GM12878 (cell line): ENCODE measurements around the gene SV2B. TPM values are rescaled to one million over a fixed set of nuclear protein-coding genes. Genes with fewer than 3 reads are reported as not detected.

ENCODE experiments used
- ATAC-seq: fragments of 200-7000 bp; cut with Tn5 transposase; 3 replicates; pipeline ENCODE4 v1.9.1; 2020; ENCODE audit warnings: mild to moderate bottlenecking, moderate library complexity
- BruUV-seq: library from RNA; stranded (reverse); fragments of 400-500 nt; replicated peaks from 2 replicates; lab custom pipeline; 2021; lab: Mats Ljungman, UMichigan
- CTCF ChIA-PET: fragments of 300-600 bp; sonication (Branson Sonifier 250); formaldehyde crosslinking; extraction: SDS; loops from one replicate; lab custom pipeline; 2021; ENCODE audit warnings: inconsistent platforms; lab: Yijun Ruan, JAX
- POLR2A ChIA-PET: fragments of 350-600 bp; formaldehyde crosslinking; extraction: SDS; loops from one replicate; lab custom pipeline; 2021; ENCODE audit warnings: inconsistent platforms; lab: Charles Lee
- RAD21 ChIA-PET: fragments of 300-600 bp; sonication (Branson Sonifier 250); formaldehyde crosslinking; loops from one replicate; lab custom pipeline; 2023; ENCODE audit warnings: antibody characterized with exemption; ENCODE audit not compliant: unreplicated experiment; lab: Charles Lee
- SMC1A ChIA-PET: fragments of 300-600 bp; sonication (Branson Sonifier 250); formaldehyde crosslinking; loops from one replicate; lab custom pipeline; 2023; ENCODE audit not compliant: unreplicated experiment, uncharacterized antibody; lab: Charles Lee
- DNase-seq: peaks from one replicate; pipeline ENCODE4 v3.0.0-alpha.2; 2011; ENCODE audit warnings: low read depth, low spot score
- FAIRE-seq: peaks from 3 replicates; lab custom pipeline; 2011; peaks lifted over from hg19 to GRCh38; lab: Jason Lieb, UNC
- H2AFZ ChIP-seq: 2 replicates; pipeline ENCODE4 v1.6.0; 2011; ENCODE audit warnings: low read depth, low read length, control low read depth; ENCODE audit not compliant: control insufficient read depth
- H3K27ac ChIP-seq: 2 replicates; pipeline ENCODE4 v1.5.1; 2011; ENCODE audit warnings: control low read depth; ENCODE audit not compliant: control insufficient read depth, insufficient read depth
- H3K27me3 ChIP-seq, 2 experiments: replicated peaks in 1 of 2; 2 replicates each; pipeline versions ENCODE4 v1.6.0 to v1.6.1; 2011; ENCODE audit warnings: low read length in 1 of 2; ENCODE audit not compliant: control insufficient read depth in 2 of 2, insufficient read depth in 2 of 2
- H3K36me3 ChIP-seq, 2 experiments: 2 replicates each; pipeline ENCODE4 v1.5.1; 2011; ENCODE audit warnings: low read length in 1 of 2; ENCODE audit not compliant: control insufficient read depth in 2 of 2, insufficient read depth in 2 of 2
- H3K4me1 ChIP-seq: 2 replicates; pipeline ENCODE4 v1.6.1; 2011; ENCODE audit warnings: mild to moderate bottlenecking, low read length, moderate library complexity, mixed read lengths; ENCODE audit not compliant: control insufficient read depth, insufficient read depth
- H3K4me2 ChIP-seq: 2 replicates; pipeline ENCODE4 v1.6.0; 2011; ENCODE audit warnings: control low read depth; ENCODE audit not compliant: control insufficient read depth, insufficient read depth
- H3K4me3 ChIP-seq: fragments of 200-600 bp; sonication (generic); 2 replicates; pipeline ENCODE4 v1.5.1; 2016
- H3K79me2 ChIP-seq: 2 replicates; pipeline ENCODE4 v1.6.0; 2011; ENCODE audit warnings: low read length; ENCODE audit not compliant: control insufficient read depth, insufficient read depth
- H3K9ac ChIP-seq: 2 replicates; pipeline ENCODE4 v1.8.0; 2011; ENCODE audit warnings: low read length, control low read depth, mixed read lengths; ENCODE audit not compliant: control insufficient read depth, insufficient read depth
- H3K9me3 ChIP-seq: replicated peaks from 3 replicates; pipeline ENCODE4 v1.5.1; 2011; ENCODE audit warnings: mild to moderate bottlenecking, low read length; ENCODE audit not compliant: control insufficient read depth, insufficient read depth
- H4K20me1 ChIP-seq: 2 replicates; pipeline ENCODE4 v1.6.0; 2011; ENCODE audit not compliant: control insufficient read depth, insufficient read depth
- CHD2 ChIP-seq: IDR thresholded peaks from 2 replicates; pipeline ENCODE4 v1.6.1; 2011; ENCODE audit warnings: low read depth, low read length, improper control_type of control experiment, borderline replicate concordance
- CREM ChIP-seq: IDR thresholded peaks from 2 replicates; pipeline ENCODE4 v1.6.1; 2014; ENCODE audit warnings: antibody characterized with exemption, low read depth
- EED ChIP-seq: sonication (generic); IDR thresholded peaks from 2 replicates; pipeline ENCODE4 v1.6.1; 2016; ENCODE audit warnings: antibody characterized with exemption, low read depth
- FOXM1 ChIP-seq: IDR thresholded peaks from 2 replicates; pipeline ENCODE4 v1.6.1; 2012; ENCODE audit warnings: low read depth, mild to moderate bottlenecking, inconsistent platforms, low read length, moderate library complexity
- IKZF1 ChIP-seq: fragments of 450-650 bp; conservative IDR thresholded peaks from 2 replicates; pipeline ENCODE4 v1.6.1; 2017; ENCODE audit warnings: antibody characterized with exemption, mild to moderate bottlenecking
- JUNB ChIP-seq: IDR thresholded peaks from 2 replicates; pipeline ENCODE4 v1.6.1; 2016; ENCODE audit warnings: antibody characterized with exemption, mild to moderate bottlenecking
- RAD21 ChIP-seq: IDR thresholded peaks from 2 replicates; pipeline ENCODE4 v1.6.1; 2011; ENCODE audit warnings: mild to moderate bottlenecking, low read depth, low read length, moderate library complexity; ENCODE audit not compliant: insufficient read depth
- RAD51 ChIP-seq: fragments of 450-650 bp; IDR thresholded peaks from 2 replicates; pipeline ENCODE4 v1.6.1; 2016; ENCODE audit warnings: moderate library complexity, mild to moderate bottlenecking, inconsistent platforms
- RB1 ChIP-seq: fragments of 450-650 bp; formaldehyde crosslinking; IDR thresholded peaks from 2 replicates; pipeline ENCODE4 v1.6.1; 2017; ENCODE audit warnings: mild to moderate bottlenecking, borderline replicate concordance
- RCOR1 ChIP-seq: conservative IDR thresholded peaks from 2 replicates; pipeline ENCODE4 v1.6.1; 2012; ENCODE audit warnings: low read depth, low read length, improper control_type of control experiment
- RUNX3 ChIP-seq: IDR thresholded peaks from 2 replicates; pipeline ENCODE4 v1.6.1; 2012; ENCODE audit warnings: low read length, inconsistent platforms
- SMAD5 ChIP-seq: IDR thresholded peaks from 2 replicates; pipeline ENCODE4 v1.6.1; 2016; ENCODE audit warnings: antibody characterized with exemption, low read depth
- ZNF217 ChIP-seq: fragments of 450-650 bp; IDR thresholded peaks from 2 replicates; pipeline ENCODE4 v1.6.1; 2017; ENCODE audit warnings: antibody characterized with exemption, mild to moderate bottlenecking
- WGBS: methylation state at CpG from one replicate; pipeline ENCODE4 v1.1.6; 2016; ENCODE audit warnings: low lambda C conversion rate; ENCODE audit not compliant: insufficient replicate concordance, insufficient coverage; ENCODE audit errors: missing lambda C conversion rate; 5-methylcytosine and 5-hydroxymethylcytosine counted together
- in situ Hi-C: fragments of 300-500 bp; cut with MboI; formaldehyde crosslinking; loops from 9 replicates; pipeline ENCODE4 v1.14.3; 2018; ENCODE audit warnings: mixed read lengths
- intact Hi-C: fragments of 100-400 bp; cut with micrococcal nuclease; formaldehyde crosslinking; loops from one replicate; pipeline ENCODE4 v1.14.2; 2022; ENCODE audit not compliant: unreplicated experiment
- polyA plus RNA-seq, 11 experiments: library from polyadenylated mRNA; depleted of rRNA in 4 of 11; unstranded in 6 of 11; stranded (reverse) in 5 of 11; fragments of >200 nt; fragmentation: Nextera tagmentation in 4 of 11; fragmentation: Illumina TruSeq in 1 of 11; extraction: Ambion mirVana in 4 of 11; extraction: Trizol in 1 of 11; gene quantifications; 1 replicate in 1 of 11; 2 replicates in 10 of 11; pipeline versions ENCODE4 v1.2.1 to v1.2.3, GENCODE V29; 2011 to 2016; ENCODE audit warnings: inconsistent platforms in 2 of 11, missing spikeins in 2 of 11, low read depth in 1 of 11
- total RNA-seq, 4 experiments: library from RNA; depleted of rRNA in 3 of 4; stranded (reverse); fragments of >200 nt in 3 of 4; fragmentation: Illumina TruSeq in 1 of 4; extraction: Trizol in 1 of 4; gene quantifications; 2 replicates each; pipeline versions ENCODE4 v1.2.1 to v1.2.3, GENCODE V29; 2013 to 2021
- TF ChIP-seq, protein P1 (sequence below): IDR thresholded peaks from 2 replicates; pipeline ENCODE4 v1.6.1; 2012; ENCODE audit warnings: improper control_type of control experiment, low read depth, low read length; ENCODE audit not compliant: insufficient replicate concordance

SV2B gene
- total and polyA plus RNA-seq, 10 of the 15 experiments (the other 5 are each of a cell fraction or from before 2014, with no cell fraction given) = 0.03 to 1.7 (median 1.3) TPM

DNA sequence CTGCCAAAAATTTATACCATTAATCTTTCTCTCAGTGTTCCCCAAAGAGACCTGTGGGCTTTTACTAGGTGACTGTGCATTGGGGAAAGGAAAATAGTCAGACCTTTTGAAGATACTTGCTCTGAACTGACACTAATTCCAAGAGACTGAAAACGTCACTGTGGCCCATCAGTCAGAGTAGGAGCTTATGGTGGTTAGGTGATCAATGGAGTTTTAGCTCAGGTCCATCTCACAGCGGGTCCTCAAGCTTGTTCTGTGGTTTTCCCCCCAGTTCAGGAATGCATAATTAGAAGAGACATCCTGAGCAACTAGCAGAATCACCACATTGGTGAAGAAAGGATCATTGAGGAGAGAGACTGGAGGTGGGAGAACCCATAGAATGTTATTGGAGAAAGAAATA is 134.7 kb downstream of the SV2B start:
- Histone ChIP-seq H3K4me3 (no peak overlapping the region), H2AFZ (no peak overlapping the region), H3K27ac (no peak overlapping the region), H3K4me2 (no peak overlapping the region), H3K27me3 (no peaks in the 10 kb centered on the region), H3K9me3 (no peaks in the 10 kb centered on the region), H3K79me2 (no peaks in the 10 kb centered on the region), H3K36me3 (no peaks in the 10 kb centered on the region), H4K20me1 (no peaks in the 10 kb centered on the region), H3K4me1 (no peaks in the 10 kb centered on the region), H3K9ac (no peak overlapping the region)
- BruUV-seq = no TSS peak
- CTCF ChIA-PET = interaction anchor here (0.9 to 1.6 kb wide), 2 partner anchors 11 to 13 kb away, joined by 3 to 6 read pairs; no protein-coding TSS in a partner anchor
- in situ Hi-C loops (loop anchor here (25.0 kb wide), 1 partner anchor 897 kb away; no protein-coding TSS in a partner anchor), intact Hi-C loops (no loop called here)
- RAD21 ChIA-PET = no interaction called here
- 0% methylated on average over 2 of the region's 2 CpGs for WGBS
- TF ChIP-seq RB1 = no peak
- TF ChIP-seq JUNB = peak; percentile 49
- TF ChIP-seq IKZF1 = no peak
- no peak for TF ChIP-seq SMAD5
- TF ChIP-seq CHD2 = no peak
- TF ChIP-seq RAD51 = no peak
- no peak for TF ChIP-seq ZNF217
- TF ChIP-seq CREM = peak; percentile 28; the same call in 1 of the 2 replicates
- no peak for TF ChIP-seq FOXM1
- 0 out of 2 replicates have a peak, but pooled peaks have one; percentile 24 for TF ChIP-seq EED
- TF ChIP-seq RUNX3 = peak; percentile 70; the same call in 1 of the 2 replicates
- no peak for TF ChIP-seq RAD21
- TF ChIP-seq RCOR1 = no peak
- TF ChIP-seq, protein P1, sequence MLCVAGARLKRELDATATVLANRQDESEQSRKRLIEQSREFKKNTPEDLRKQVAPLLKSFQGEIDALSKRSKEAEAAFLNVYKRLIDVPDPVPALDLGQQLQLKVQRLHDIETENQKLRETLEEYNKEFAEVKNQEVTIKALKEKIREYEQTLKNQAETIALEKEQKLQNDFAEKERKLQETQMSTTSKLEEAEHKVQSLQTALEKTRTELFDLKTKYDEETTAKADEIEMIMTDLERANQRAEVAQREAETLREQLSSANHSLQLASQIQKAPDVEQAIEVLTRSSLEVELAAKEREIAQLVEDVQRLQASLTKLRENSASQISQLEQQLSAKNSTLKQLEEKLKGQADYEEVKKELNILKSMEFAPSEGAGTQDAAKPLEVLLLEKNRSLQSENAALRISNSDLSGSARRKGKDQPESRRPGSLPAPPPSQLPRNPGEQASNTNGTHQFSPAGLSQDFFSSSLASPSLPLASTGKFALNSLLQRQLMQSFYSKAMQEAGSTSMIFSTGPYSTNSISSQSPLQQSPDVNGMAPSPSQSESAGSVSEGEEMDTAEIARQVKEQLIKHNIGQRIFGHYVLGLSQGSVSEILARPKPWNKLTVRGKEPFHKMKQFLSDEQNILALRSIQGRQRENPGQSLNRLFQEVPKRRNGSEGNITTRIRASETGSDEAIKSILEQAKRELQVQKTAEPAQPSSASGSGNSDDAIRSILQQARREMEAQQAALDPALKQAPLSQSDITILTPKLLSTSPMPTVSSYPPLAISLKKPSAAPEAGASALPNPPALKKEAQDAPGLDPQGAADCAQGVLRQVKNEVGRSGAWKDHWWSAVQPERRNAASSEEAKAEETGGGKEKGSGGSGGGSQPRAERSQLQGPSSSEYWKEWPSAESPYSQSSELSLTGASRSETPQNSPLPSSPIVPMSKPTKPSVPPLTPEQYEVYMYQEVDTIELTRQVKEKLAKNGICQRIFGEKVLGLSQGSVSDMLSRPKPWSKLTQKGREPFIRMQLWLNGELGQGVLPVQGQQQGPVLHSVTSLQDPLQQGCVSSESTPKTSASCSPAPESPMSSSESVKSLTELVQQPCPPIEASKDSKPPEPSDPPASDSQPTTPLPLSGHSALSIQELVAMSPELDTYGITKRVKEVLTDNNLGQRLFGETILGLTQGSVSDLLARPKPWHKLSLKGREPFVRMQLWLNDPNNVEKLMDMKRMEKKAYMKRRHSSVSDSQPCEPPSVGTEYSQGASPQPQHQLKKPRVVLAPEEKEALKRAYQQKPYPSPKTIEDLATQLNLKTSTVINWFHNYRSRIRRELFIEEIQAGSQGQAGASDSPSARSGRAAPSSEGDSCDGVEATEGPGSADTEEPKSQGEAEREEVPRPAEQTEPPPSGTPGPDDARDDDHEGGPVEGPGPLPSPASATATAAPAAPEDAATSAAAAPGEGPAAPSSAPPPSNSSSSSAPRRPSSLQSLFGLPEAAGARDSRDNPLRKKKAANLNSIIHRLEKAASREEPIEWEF = no peak
- ATAC-seq (no peak), FAIRE-seq (no peak), DNase-seq (no peak)
- SMC1A ChIA-PET = interaction anchor here (1.1 kb wide), 1 partner anchor 39 kb away, joined by 3 read pairs; no protein-coding TSS in a partner anchor
- POLR2A ChIA-PET = no interaction called here
